Stimulated activated CD8-positive, alpha-beta memory T cell treated with anti-CD3 and anti-CD28 coated beads, Interleukin-12 subunit alpha, Interleukin-12 subunit beta, amount 100 ng/mL, for 24 hours (primary cell): Measurements from ENCODE around the gene R3HCC1L.
"Not testable (repeated sequence)": the region's sequence is repeated elsewhere in the genome, so short reads cannot be mapped to it uniquely, and the experiment has no call there.

Experiments used
- DNase-seq: peaks from one replicate; pipeline ENCODE4 v3.0.0-alpha.2; 2020; ENCODE audit errors: extremely low read depth

The R3HCC1L gene

GRCh38 chr10:98131619-98132018 lies 2.8 kb upstream of the R3HCC1L start:
- no peak for DNase-seq

GRCh38 chr10:98133075-98133752 lies 1.2 kb upstream of the R3HCC1L start:
- DNase-seq, result not testable (repeated sequence)

DNA sequence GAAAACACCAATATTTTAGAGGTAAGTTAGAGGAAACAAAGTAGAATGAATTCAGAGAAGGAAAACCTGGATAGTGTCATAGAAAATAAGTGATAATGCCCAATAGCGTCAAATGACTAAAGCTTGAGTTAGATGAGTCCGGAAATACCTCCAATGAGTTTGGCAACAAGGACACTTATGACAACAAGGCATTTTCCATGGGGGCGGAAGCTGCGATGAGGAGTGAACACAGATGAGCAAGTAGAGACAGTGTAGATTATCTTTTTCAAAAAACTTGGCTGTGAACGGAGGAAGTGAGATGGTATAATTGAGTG lies 383 bp upstream of the R3HCC1L start:
- DNase-seq, result no peak

DNA sequence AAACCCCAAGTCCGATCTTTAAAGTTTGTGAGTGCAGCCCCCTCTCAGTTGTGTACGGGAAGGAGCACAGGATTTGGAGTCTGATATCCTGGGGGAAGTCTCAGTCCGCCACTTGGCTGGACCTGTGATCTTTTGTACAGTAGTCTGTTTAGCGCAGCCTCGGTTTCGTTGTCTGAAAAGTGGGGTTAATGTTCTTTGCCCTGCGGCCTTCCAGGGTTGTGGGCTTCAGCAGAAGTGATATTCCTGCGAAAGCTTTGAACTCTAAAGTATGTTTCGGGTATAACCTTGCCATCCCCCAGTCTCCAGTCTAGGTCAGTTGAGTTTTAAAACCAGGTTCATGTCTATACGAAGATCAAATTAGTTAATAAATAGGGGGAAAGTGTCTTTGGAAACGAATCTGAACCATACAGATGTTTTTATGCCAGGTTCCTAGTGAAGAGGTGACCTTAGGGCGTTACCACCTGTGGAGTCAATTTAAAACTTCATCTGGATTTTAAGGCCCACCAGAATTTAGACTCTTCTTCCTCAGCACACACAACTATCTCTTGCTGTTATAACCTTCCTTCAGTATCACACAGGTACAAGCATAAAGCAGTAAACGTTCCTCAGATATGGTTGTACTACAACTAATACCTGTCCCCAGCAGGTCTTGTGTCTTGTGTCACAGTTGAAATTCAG lies 904 bp downstream of the R3HCC1L start:
- DNase-seq, result no peak

DNA sequence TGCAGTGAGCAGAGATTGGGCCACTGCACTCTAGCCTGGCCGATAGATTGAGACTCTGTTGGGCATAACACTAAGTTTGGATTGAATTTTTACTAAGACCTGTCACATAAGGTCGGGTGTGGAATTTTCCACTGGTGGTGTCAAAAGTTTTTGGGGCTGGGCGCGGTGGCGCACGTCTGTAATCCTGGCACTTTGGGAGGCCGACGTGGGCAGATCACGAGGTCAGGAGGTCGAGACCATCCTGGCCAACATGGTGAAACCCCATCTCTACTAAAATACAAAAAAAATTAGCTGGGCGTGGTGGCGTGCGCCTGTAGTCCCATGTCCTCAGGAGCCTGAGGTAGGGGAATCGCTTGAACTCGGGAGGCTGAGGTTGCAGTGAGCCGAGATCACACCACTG lies 2.3 kb downstream of the R3HCC1L start:
- DNase-seq, result not testable (repeated sequence)

- no peak for DNase-seq
Observed at GRCh38 chr10:98138031-98138430, 3.6 kb downstream of the R3HCC1L start.

DNA sequence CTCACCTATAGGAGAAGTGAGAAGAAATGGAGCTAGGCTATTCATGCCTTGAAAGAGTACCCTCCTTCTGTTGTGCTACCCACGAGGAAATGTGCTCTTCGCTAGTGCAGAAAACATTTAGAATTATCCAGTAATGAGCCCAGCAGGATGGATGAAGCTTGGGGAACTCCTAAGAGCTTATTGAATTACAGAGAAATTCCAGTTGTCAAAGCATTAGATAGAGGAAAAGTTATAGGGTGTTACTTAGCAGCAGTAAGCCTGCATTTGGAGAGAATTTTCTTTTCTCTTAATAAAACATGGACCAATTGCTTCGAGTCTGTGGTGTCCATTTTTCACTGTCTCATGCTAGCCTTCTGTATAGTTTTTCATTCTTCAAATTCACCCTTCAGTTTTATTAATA lies 5.0 kb downstream of the R3HCC1L start:
- no peak for DNase-seq

GRCh38 chr10:98141484-98142073 lies 7.1 kb downstream of the R3HCC1L start:
- DNase-seq, result no peak

- DNase-seq, result no peak
Observed at GRCh38 chr10:98144985-98145384, 10.5 kb downstream of the R3HCC1L start.

DNA sequence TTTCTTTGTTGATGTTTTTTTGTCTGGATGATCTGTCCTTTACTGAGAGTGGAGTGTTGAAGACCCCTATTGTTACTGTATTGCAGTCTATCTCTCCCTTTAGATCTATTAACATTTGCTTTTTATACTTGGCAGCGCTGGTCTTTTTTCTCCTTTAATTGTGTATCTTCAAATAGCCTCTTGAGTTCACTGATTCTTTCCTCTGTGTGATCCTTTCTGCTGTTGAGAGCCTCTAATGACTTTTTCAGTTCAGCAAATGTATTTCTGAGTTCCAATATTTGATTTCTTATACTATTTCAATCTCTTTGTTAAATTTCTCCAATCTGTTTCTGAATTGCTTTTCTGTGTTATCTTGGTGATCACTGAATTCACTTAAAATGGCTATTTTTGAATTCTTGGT lies 15.4 kb downstream of the R3HCC1L start:
- DNase-seq, result no peak

- no peak for DNase-seq
Observed at GRCh38 chr10:98150544-98150943, 16.1 kb downstream of the R3HCC1L start.

GRCh38 chr10:98152778-98153177 lies 18.3 kb downstream of the R3HCC1L start:
- DNase-seq, result not testable (repeated sequence)

GRCh38 chr10:98153213-98153958 lies 18.9 kb downstream of the R3HCC1L start:
- DNase-seq, result not testable (repeated sequence)

- DNase-seq, result no peak
Observed at GRCh38 chr10:98154076-98154475, 19.6 kb downstream of the R3HCC1L start.

DNA sequence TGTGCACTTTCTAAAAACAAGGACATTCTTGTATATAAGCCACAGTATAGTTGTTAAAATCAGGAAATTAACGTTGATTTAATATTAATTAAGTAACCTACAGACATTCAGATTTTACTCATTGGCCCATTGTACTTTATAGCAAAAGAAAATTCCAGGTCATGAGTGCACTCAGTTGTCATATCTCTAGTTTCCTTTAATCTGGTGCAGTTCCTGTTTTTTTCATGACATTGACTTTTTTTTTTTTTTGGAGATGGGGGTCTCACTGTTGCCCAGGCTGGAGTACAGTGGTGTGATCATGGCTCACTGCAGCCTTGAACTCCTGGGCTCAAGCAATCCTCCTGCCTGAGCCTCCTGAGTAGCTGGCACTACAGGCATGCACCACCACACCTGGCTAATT lies 24.1 kb downstream of the R3HCC1L start:
- no peak for DNase-seq

GRCh38 chr10:98163941-98164340 lies 29.5 kb downstream of the R3HCC1L start:
- no peak for DNase-seq

GRCh38 chr10:98167191-98167590 lies 32.7 kb downstream of the R3HCC1L start:
- DNase-seq, result no peak

DNA sequence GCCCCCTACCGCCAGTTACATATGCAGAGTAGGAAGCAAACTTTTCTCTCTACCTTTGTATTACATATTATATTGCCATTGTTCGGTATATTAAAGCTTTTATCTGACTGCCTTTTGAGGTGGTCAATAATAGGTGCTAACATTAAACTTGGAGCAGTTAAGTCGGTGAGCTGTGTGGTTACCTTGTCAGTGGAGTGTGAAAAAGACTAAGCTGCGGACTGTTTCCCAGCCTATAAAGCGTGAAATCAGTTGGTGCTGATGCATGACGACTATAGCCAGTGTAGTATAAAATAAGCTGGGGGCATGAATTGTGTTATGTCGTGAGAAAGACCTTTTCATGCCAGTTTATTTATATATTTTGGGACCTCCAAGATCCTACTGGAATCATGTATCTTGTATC lies 33.7 kb downstream of the R3HCC1L start:
- no peak for DNase-seq

DNA sequence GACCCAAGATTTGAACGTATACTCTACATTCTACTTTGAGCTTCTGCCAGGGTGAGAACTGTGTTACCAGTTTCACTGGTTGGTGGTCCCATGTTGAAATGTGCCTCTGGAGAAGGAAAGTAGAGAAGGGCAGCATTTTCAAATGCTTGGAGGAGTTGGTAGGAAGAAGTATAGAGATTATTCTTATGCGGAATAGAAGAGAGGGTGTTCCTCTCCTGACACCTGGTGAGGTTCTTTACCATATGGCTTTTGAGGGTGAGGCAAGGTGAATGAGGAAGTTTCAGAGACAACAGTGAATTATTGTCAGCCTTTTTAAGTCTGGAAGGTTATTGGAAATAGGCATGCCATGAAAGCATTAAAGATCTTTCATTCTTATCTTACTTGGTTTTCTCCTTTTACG lies 34.3 kb downstream of the R3HCC1L start:
- DNase-seq, result no peak

DNA sequence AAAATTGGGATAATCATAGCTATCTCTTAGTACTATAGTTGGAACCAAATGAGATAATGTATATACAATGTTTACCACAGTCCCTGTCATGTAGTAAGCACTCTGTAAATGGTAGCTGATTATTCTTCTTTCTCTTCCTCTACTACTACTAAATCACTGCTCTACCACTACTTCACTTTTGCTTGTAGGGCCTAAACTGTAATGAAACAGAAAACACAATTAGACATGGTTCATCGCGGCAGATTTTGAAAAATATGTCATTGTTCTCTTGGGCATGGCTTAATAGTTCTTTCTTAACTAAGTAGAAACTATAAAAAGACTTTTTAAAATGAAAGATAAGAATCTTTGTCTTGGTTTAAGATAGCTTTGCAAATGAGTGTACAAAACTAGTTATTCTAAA lies 34.9 kb downstream of the R3HCC1L start:
- DNase-seq, result no peak

DNA sequence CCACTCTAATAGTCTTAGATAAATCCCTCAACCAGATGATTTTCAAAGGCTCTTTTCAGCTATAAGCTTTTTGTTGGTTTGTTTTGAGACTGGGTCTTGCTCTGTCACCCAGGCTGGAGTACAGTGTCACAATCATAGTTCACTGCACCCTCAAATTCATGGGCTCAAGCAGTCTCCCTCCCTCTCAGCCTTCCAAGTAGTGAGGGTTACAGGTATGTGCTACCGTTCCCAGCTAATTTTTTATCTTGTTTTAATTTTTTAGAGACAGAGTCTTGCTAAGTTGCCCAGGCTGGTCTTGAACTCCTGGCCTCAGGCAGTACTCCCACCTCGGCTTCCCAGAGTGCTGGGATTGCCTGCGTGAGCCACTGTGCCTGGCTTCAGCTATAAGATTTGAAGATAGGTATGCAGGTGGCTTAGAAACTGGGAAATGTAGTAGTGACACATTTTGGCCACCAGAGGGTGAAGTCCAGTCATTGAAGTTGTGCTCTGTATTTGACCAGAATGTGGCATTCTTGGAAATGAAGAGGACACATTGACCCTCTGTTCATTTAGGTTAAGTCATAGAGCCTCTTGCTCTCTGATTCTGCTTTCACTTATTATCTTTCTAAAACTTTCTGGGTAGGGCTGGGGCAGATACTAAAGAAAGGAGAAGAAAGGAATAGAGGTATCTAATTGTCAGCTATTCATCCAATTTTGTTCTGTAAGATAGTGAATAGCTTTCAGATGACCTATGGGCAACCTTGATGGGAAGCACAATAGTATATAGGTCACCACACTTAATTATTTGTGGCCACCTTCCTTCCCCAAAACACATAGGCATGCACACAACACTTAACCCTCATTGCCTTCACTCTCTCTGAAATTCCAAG lies 36.0 kb downstream of the R3HCC1L start:
- no peak for DNase-seq

GRCh38 chr10:98172073-98172472 lies 37.6 kb downstream of the R3HCC1L start:
- DNase-seq, result no peak
